Measurements from ENCODE around the gene SULT2B1.

Gene SULT2B1

DNA sequence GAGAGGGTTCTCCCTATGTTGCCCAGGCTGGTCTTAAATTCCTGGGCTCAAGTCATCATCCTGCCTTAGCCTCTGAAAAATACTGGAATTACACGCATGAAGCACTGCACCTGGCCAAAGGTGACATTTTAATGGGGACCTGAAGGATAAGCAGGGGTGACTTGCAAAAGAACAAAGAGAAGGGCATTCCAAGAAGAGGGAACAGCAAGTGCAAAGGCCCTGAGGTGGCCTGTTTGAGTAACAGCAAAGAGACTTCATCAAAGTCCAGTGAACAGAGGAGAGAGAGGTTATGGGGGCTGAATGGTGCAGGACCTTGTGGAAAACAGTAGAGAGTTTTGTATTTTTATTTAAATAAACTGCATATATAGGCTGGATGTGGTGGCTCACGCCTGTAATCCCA lies 89.9 kb downstream of the SULT2B1 start:
- DNase-seq (ENCODE audit: low spot score), result no peak
- in situ Hi-C loops (cut with MboI; ENCODE audit: low sequenced_read_pairs, unreplicated experiment), result no loop called here

GRCh38 chr19:48642862-48643261 lies 90.9 kb downstream of the SULT2B1 start:
- in situ Hi-C loops (cut with MboI; ENCODE audit: low sequenced_read_pairs, unreplicated experiment), result no loop called here
- DNase-seq (ENCODE audit: low spot score), result no peak

More for the DNA sequence above, 89.9 kb downstream of the SULT2B1 start:
- TF ChIP-seq CTCF (IDR thresholded peaks at IDR 0.05; ENCODE audit: borderline replicate concordance, control extremely low read depth, extremely low read depth, insufficient read depth, missing control alignments), result no peak

DNA sequence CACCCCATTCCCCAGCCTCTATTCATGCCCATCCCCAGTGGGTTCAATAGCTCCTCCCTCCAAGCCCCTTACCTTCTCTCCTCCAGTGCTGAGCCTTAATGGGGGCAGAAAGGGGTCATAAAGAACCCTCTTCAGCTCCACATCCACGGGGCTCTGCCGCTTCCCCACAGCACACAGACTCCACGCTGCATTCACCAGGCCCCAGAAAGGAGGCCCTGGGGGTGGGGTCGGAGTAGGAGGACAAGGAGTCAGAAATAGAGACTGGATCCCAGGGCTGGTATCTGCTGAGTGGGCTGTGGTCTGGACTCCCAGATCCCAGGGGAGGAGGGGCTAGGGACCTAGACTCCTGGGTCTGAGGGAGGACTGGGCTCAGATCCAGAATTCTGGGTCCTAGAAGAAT lies 92.4 kb downstream of the SULT2B1 start:
- in situ Hi-C loops (cut with MboI; ENCODE audit: low sequenced_read_pairs, unreplicated experiment), result no loop called here
- DNase-seq (ENCODE audit: low spot score), result no peak
- no peak for TF ChIP-seq CTCF (IDR thresholded peaks at IDR 0.05; ENCODE audit: borderline replicate concordance, control extremely low read depth, extremely low read depth, insufficient read depth, missing control alignments)

More at GRCh38 chr19:48642862-48643261, 90.9 kb downstream of the SULT2B1 start:
- TF ChIP-seq CTCF (IDR thresholded peaks at IDR 0.05; ENCODE audit: borderline replicate concordance, control extremely low read depth, extremely low read depth, insufficient read depth, missing control alignments), result no peak

DNA sequence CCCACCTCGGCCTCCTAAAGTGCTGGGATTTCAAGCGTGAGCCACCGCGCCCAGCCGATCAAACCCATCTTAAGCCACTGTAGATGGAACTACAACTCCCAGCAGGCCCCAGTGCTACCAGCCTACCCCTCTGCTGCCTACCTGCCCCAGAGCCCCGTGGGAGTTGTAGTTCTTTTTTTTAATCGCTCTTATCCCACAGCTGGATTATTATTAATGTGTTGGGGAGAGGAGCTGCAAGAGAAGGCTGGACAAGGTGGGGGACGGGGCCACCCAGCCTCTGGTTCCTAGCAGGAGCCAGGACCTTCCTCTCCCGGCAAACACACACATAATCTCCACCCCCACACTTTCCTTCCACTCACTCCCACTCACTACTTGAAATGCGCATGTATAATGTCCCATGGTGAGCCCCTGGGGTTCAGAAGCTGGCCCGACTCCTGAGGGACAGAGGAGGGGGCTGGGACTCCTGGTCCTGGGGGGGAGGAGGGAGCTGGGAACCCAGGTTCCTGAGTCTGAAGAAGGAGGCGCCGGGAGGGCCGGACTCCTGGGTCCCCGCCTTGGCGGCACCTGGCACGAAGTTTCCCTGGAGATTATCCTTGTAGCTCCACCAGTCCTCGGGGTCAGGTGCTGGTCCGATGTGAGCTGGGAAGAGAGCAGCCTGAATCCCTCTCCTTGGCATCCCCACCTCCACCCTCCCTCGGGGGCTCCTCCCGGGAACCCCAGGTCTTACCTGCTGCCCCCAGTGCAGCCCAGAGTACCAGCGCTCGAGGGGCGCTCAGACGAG lies 93.1 kb downstream of the SULT2B1 start:
- in situ Hi-C loops (cut with MboI; ENCODE audit: low sequenced_read_pairs, unreplicated experiment), result no loop called here
- no peak for TF ChIP-seq CTCF (IDR thresholded peaks at IDR 0.05; ENCODE audit: borderline replicate concordance, control extremely low read depth, extremely low read depth, insufficient read depth, missing control alignments)
- DNase-seq (ENCODE audit: low spot score), result peak; percentile 82

DNA sequence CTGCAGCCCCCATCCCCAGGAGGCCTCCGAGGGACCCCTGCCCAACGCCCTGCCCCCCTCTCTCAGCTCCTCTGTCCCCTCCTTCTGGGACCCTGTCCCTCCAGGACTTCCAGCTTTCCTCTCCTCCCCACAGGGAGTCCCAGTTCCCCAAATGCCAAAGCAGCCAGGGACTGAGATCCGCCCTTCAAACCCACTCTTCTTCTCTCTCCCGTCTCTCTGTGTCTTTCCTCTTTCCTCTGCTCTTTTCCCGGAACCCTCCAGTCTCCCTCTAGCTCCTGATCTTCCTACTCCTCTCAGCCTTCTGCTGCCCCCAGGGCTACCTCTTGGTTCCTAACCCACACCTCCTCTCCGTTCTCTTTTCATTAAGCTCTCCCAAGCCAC lies 93.6 kb downstream of the SULT2B1 start:
- no peak for TF ChIP-seq CTCF (IDR thresholded peaks at IDR 0.05; ENCODE audit: borderline replicate concordance, control extremely low read depth, extremely low read depth, insufficient read depth, missing control alignments)
- in situ Hi-C loops (cut with MboI; ENCODE audit: low sequenced_read_pairs, unreplicated experiment), result no loop called here
- DNase-seq (ENCODE audit: low spot score), result no peak

DNA sequence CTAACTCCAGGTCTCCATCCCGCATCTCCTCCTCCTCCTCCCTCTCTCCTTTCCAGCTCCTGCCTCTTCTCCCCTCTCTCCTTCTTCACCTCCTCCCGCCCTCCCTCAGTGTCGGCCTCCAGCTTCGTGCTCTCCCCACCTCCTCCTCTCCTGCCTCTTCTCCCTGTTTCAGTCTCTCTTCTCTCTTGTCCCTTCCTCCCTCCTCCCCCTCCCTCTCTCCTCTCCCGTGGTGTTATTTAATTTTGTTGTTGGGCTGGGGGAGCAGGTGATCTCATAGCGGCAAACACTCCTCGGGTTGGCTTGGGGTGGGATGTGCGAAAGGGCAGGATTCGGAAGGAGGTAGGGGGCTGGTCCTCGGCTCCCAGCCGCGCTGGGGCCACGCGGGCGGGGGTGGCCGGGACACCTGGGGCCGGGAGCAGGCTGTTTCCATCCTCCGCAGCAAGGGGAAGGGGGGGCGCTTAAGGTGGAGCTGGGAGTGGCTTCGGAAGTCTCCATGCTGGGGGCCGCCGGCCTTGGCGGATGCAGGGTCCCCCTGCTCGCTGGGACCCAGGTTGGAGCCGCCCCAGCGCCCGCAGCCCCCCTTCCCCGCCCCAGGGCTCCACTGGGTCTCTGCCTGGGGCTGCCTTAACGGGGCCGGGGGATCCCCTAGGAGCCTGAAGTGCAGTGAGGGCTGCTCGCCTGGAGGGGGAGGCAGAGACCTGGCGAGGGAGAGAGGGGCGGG lies 94.2 kb downstream of the SULT2B1 start, which contains the start of gene CA11:
Gene CA11 (minus strand): TSS at position 187 of the 721 bp plus-strand sequence. CDS start 555 bp downstream, outside the sequence.
- peak; percentile 93 for TF ChIP-seq CTCF (IDR thresholded peaks at IDR 0.05; ENCODE audit: borderline replicate concordance, control extremely low read depth, extremely low read depth, insufficient read depth, missing control alignments)
- DNase-seq (ENCODE audit: low spot score), result peak; percentile 94
- in situ Hi-C loops (cut with MboI; ENCODE audit: low sequenced_read_pairs, unreplicated experiment), result no loop called here
